T-helper 2 cell (primary cell): ENCODE results near the gene NPHS1.
"Not testable (repeated sequence)": the region's sequence is repeated elsewhere in the genome, so short reads cannot be mapped to it uniquely, and the experiment has no call there.

Experiments used
- DNase-seq, 5 experiments: peaks; one replicate each; pipeline versions ENCODE4 v3.0.0 to v3.0.0-alpha.2; 2012 to 2022

The NPHS1 gene

GRCh38 chr19:35811317-35812219, 40.7 kb downstream of the NPHS1 start:
- no peak for DNase-seq

GRCh38 chr19:35807633-35808032, 44.7 kb downstream of the NPHS1 start:
- DNase-seq: no peak

- DNase-seq: no peak
Measured at GRCh38 chr19:35806597-35806996, 45.7 kb downstream of the NPHS1 start.

- DNase-seq: no peak
Measured at GRCh38 chr19:35805526-35806102, 46.7 kb downstream of the NPHS1 start.

GRCh38 chr19:35801828-35802227, 50.5 kb downstream of the NPHS1 start:
- no peak for DNase-seq

- no peak for DNase-seq
Measured at GRCh38 chr19:35797663-35798062, 54.6 kb downstream of the NPHS1 start.

GRCh38 chr19:35796645-35797542, 55.4 kb downstream of the NPHS1 start:
- DNase-seq: no peak

GRCh38 chr19:35795564-35795963, 56.7 kb downstream of the NPHS1 start:
- DNase-seq: not testable (repeated sequence)

GRCh38 chr19:35793381-35794165, 58.7 kb downstream of the NPHS1 start:
- no peak for DNase-seq

- DNase-seq: no peak
Measured at GRCh38 chr19:35792888-35793287, 59.4 kb downstream of the NPHS1 start.

GRCh38 chr19:35792312-35792711, 60.0 kb downstream of the NPHS1 start:
- no peak for DNase-seq

- DNase-seq: no peak
Measured at GRCh38 chr19:35791814-35792279, 60.5 kb downstream of the NPHS1 start.

GRCh38 chr19:35790981-35791813, 61.1 kb downstream of the NPHS1 start:
- peak in 1 of 5 experiments; percentile 31 for DNase-seq

- no peak for DNase-seq
Measured at GRCh38 chr19:35789978-35790944, 62.0 kb downstream of the NPHS1 start.

GRCh38 chr19:35789195-35789977, 62.9 kb downstream of the NPHS1 start:
- no peak for DNase-seq

- DNase-seq: no peak
Measured at GRCh38 chr19:35788205-35788960, 63.9 kb downstream of the NPHS1 start.

GRCh38 chr19:35787227-35787799, 65.0 kb downstream of the NPHS1 start:
- DNase-seq: no peak
